Activated T-helper 2 cell treated with anti-CD3 and anti-CD28 coated beads, Interferon-gamma antibody, Interleukin-2, Interleukin-4, amounts not matched to agents 10 μg/mL and 5 μg/mL and 100 μg/mL, durations not matched to agents 14 hours and 24 hours and 36 hours (primary cell): ENCODE data around the gene OR2L3. TPM values are rescaled to one million over a fixed set of nuclear protein-coding genes. Genes with fewer than 3 reads are reported as not detected.
"Not testable (repeated sequence)": the region's sequence is repeated elsewhere in the genome, so short reads cannot be mapped to it uniquely, and the experiment has no call there.

ENCODE experiments used
- DNase-seq: peaks from one replicate; pipeline ENCODE4 v3.0.0; 2021; ENCODE audit warnings: low spot score
- H3K27ac Mint-ChIP-seq: one replicate; pipeline ENCODE4 v1.8.0; 2021; ENCODE audit warnings: mixed read lengths
- H3K27me3 Mint-ChIP-seq: one replicate; pipeline ENCODE4 v1.8.0; 2021; ENCODE audit warnings: low read depth, mixed read lengths
- H3K36me3 Mint-ChIP-seq: one replicate; pipeline ENCODE4 v1.8.0; 2021; ENCODE audit warnings: low read depth, mixed read lengths
- H3K4me1 Mint-ChIP-seq: one replicate; pipeline ENCODE4 v1.8.0; 2021; ENCODE audit warnings: low read depth, mixed read lengths
- H3K4me3 Mint-ChIP-seq: one replicate; pipeline ENCODE4 v1.8.0; 2021; ENCODE audit warnings: low read depth, mild to moderate bottlenecking, moderate library complexity, mixed read lengths
- H3K9me3 Mint-ChIP-seq: one replicate; pipeline ENCODE4 v1.8.0; 2021; ENCODE audit warnings: mixed read lengths
- intact Hi-C: fragments of 100-400 bp; cut with micrococcal nuclease; formaldehyde crosslinking; loops from one replicate; pipeline ENCODE4 v1.15.1; 2023
- total RNA-seq: library from RNA; stranded (reverse); gene quantifications from 2 replicates; pipeline ENCODE4 v1.2.3, GENCODE V29; 2022

OR2L3 gene
- total RNA-seq, 1 donor from 2014 or later = not detected

DNA sequence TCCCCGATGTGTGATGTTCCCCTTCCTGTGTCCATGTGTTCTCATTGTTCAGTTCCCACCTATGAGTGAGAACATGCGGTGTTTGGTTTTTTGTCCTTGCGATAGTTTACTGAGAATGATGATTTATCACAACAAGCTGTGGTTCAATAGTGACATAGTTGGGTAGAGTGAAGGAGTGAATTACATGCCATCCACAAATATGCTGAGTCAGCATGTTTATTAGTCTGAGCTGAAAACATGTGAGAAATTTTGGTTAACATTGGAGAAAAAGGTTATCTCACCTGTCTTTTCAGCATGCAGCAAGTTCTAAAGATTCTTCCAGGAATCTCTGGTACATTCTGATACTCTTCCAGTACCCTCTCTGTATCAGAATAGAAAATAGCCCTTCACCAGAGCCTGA is 19.0 kb downstream of the OR2L3 start:
- Mint-ChIP-seq H3K9me3 (peaks cover 18% of the 10 kb centered on the region), H3K27ac (no peak overlapping the region), H3K4me1 (no peaks in the 10 kb centered on the region), H3K4me3 (no peak overlapping the region), H3K27me3 (no peaks in the 10 kb centered on the region), H3K36me3 (no peaks in the 10 kb centered on the region)
- no peak for DNase-seq
- intact Hi-C loops = no loop called here

DNA sequence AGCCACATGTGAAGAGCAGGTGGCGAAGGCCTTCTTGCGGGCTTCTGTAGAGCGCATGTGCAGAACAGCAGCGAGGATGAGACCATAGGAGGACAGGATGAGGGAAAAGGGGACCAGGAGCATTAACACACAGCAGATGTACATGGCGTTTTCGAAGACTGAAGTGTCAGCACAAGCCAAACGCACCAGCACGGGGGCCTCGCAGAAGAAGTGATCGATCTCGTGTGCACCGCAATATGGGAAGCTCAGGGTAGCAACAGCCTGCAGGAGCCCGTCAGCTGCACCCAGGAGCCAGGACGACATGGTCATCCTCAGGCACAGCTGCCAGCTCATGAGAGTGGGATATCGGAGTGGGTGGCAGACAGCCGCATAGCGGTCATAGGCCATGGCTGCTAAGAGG is 37.2 kb downstream of the OR2L3 start:
- intact Hi-C loops, H3K4me1 Mint-ChIP-seq, H3K27ac Mint-ChIP-seq, DNase-seq, H3K36me3 Mint-ChIP-seq, H3K9me3 Mint-ChIP-seq, H3K27me3 Mint-ChIP-seq, H3K4me3 Mint-ChIP-seq: not testable (repeated sequence)

DNA sequence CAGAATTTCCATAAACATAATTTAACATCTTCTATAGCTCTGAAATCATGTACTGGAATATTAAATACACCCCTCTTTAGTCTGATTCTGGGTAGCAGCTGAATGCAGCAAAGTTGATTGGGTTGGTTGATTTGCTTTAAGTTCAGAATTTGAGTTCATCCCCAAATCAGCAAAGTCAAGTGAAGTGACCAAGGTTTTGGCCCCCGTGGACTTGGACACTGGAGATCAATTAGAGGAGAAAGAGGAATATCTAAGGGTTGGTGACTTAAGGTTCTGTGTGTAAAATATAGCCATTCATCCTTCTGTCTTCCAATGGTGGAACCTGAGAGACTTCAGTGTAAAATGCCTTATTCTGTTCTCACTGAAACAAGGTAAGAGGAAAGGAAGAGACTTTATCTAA is 48.2 kb downstream of the OR2L3 start, which contains the start of gene OR2L13:
TSS of gene OR2L13 (plus strand) at position 301 of the 400 bp plus-strand sequence. CDS start 4,192 bp downstream, outside the sequence.
- no peak within 1 kb of the TSS for H3K4me3 Mint-ChIP-seq
- H3K27me3 Mint-ChIP-seq = no peaks in the 10 kb centered on the region
- peaks cover 15% of the 10 kb centered on the region for H3K9me3 Mint-ChIP-seq
- no peaks in the 10 kb centered on the region for H3K4me1 Mint-ChIP-seq
- DNase-seq = no peak
- H3K27ac Mint-ChIP-seq = no peak within 1 kb of the TSS
- intact Hi-C loops = no loop called here
- H3K36me3 Mint-ChIP-seq = no peaks in the 10 kb centered on the region

DNA sequence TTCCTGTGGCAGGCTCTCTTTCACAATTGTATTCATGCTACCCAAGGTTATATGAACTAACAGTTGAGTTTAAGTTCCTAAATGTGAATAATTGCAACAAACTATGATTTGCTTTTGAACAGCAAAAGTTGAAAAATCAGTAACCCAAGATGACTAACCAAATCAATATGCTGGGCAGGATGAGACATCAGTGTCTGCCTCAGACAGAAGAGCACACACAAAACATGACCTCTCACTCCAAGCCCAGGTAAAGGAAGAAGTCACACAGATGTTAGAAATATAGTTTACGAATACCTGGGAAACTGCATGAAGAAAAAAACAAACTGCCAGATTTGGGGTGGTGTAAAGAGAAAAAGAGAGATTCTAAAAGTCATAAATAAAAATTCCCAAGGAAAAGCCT is 51.9 kb downstream of the OR2L3 start:
- H3K36me3 Mint-ChIP-seq = no peaks in the 10 kb centered on the region
- H3K27ac Mint-ChIP-seq = no peak overlapping the region
- no peaks in the 10 kb centered on the region for H3K4me1 Mint-ChIP-seq
- no peak overlapping the region for H3K4me3 Mint-ChIP-seq
- no peaks in the 10 kb centered on the region for H3K27me3 Mint-ChIP-seq
- DNase-seq = no peak
- intact Hi-C loops = no loop called here
- peaks cover 10% of the 10 kb centered on the region for H3K9me3 Mint-ChIP-seq

DNA sequence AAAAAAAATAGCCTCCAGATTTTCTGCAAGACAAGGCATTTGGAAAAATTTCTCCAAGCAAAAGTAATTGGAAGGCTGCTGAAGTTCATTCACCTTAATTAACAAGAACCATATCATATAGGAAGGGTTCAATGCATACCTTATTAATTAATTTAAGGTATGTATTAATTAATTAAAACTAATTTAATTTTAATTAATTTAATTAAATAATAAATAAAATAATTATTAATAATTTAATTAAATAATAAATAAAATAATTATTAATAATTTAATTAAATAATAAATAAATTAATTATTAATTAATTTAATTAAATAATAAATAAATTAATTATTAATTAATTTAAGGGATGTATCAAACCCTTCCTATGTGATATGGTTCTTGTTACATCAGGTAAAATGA is 56.2 kb downstream of the OR2L3 start:
- DNase-seq = no peak
- Mint-ChIP-seq H3K9me3 (peaks cover 17% of the 10 kb centered on the region), H3K27me3 (no peaks in the 10 kb centered on the region), H3K27ac (no peak overlapping the region), H3K4me1 (no peaks in the 10 kb centered on the region), H3K4me3 (no peak overlapping the region), H3K36me3 (no peaks in the 10 kb centered on the region)
- intact Hi-C loops = no loop called here

DNA sequence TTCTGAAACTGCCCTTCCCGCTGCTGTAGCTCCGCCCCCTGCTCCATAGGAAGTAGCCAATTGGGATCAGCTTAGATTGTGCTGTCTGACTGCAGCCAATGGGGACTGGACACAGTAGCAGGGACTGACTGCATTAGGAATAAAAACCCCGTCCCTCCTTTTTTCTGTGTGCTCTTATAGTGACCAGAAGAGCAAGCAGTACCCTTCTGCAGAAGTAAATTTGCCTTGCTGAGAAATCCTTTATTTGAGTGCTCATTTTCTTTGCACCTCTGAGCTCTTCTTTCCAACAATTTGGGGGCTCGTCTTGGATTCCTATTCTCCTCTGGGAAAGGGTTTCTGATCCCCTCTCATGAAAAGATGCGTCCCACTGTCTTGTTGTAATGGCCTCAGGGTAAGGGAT is 64.5 kb downstream of the OR2L3 start:
- no peak overlapping the region for H3K4me3 Mint-ChIP-seq
- intact Hi-C loops = no loop called here
- H3K36me3 Mint-ChIP-seq = no peaks in the 10 kb centered on the region

More for the DNA sequence above, 64.5 kb downstream of the OR2L3 start:
- Mint-ChIP-seq H3K27me3 (no peaks in the 10 kb centered on the region), H3K9me3 (peaks cover 47% of the 10 kb centered on the region), H3K4me1 (no peaks in the 10 kb centered on the region), H3K27ac (no peak overlapping the region)
- DNase-seq = no peak

Other genes starting within 250 kb of the OR2L3 start
- not detected in 2 replicates for gene OR14A16, start 222.7 kb upstream of the OR2L3 start, total RNA-seq
- not detected in 2 replicates for gene OR11L1, start 204.9 kb upstream of the OR2L3 start, total RNA-seq
- 0.30 and 0.48 TPM in 2 replicates for gene TRIM58, start 189.6 kb upstream of the OR2L3 start, total RNA-seq
- not detected in 2 replicates for gene OR2W3, start 151.2 kb upstream of the OR2L3 start, total RNA-seq
- not detected in 2 replicates for gene OR2T8, start 126.6 kb upstream of the OR2L3 start, total RNA-seq
- not detected in 2 replicates for gene OR2AJ1, start 121.9 kb upstream of the OR2L3 start, total RNA-seq
- gene OR2L8, start 98.0 kb upstream of the OR2L3 start, total RNA-seq = 0.21 TPM in 2 replicates
- not detected in 2 replicates for gene OR2AK2, start 81.6 kb upstream of the OR2L3 start, total RNA-seq
- not detected in 2 replicates for gene OR2L5, start 33.2 kb upstream of the OR2L3 start, total RNA-seq
- 0.05 and 0.11 TPM in 2 replicates for gene OR2L2, start 16.8 kb upstream of the OR2L3 start, total RNA-seq
- not detected in 2 replicates for gene OR2L13, start 48.3 kb downstream of the OR2L3 start, total RNA-seq
- not detected in 2 replicates for gene OR2M5, start 98.3 kb downstream of the OR2L3 start, total RNA-seq
- not detected in 2 replicates for gene OR2M2, start 128.0 kb downstream of the OR2L3 start, total RNA-seq
- not detected in 2 replicates for gene OR2M3, start 150.4 kb downstream of the OR2L3 start, total RNA-seq
- not detected in 2 replicates for gene OR2M4, start 184.6 kb downstream of the OR2L3 start, total RNA-seq
- gene OR2T33, start 231.1 kb downstream of the OR2L3 start, total RNA-seq = not detected in 2 replicates